ELR (cell line): ENCODE results near the gene TMEM243.
A peak's percentile ranks its signal among the peaks of the same experiment; 100 is the strongest.
"Not testable (repeated sequence)": the region's sequence is repeated elsewhere in the genome, so short reads cannot be mapped to it uniquely, and the experiment has no call there.

Experiments
- DNase-seq: peaks from one replicate; pipeline ENCODE4 v3.0.0-alpha.2; 2015; ENCODE audit warnings: low read depth

The TMEM243 gene

GRCh38 chr7:87210506-87210905 is 9.0 kb downstream of the TMEM243 start:
- DNase-seq, result no peak

GRCh38 chr7:87209295-87209924 is 10.1 kb downstream of the TMEM243 start:
- DNase-seq, result no peak

GRCh38 chr7:87206361-87206760 is 13.2 kb downstream of the TMEM243 start:
- peak; percentile 66 for DNase-seq

GRCh38 chr7:87205701-87206100 is 13.8 kb downstream of the TMEM243 start:
- DNase-seq, result not testable (repeated sequence)

GRCh38 chr7:87204933-87205332 is 14.6 kb downstream of the TMEM243 start:
- DNase-seq, result no peak

GRCh38 chr7:87203929-87204328 is 15.6 kb downstream of the TMEM243 start:
- DNase-seq, result not testable (repeated sequence)

GRCh38 chr7:87202705-87203104 is 16.8 kb downstream of the TMEM243 start:
- DNase-seq, result no peak

GRCh38 chr7:87202208-87202607 is 17.3 kb downstream of the TMEM243 start:
- no peak for DNase-seq

GRCh38 chr7:87199700-87200450 is 19.7 kb downstream of the TMEM243 start:
- no peak for DNase-seq

- DNase-seq, result no peak
Observed at GRCh38 chr7:87199241-87199640, 20.3 kb downstream of the TMEM243 start.

- no peak for DNase-seq
Observed at GRCh38 chr7:87193912-87194311, 25.6 kb downstream of the TMEM243 start.

GRCh38 chr7:87192784-87193487 is 26.6 kb downstream of the TMEM243 start:
- no peak for DNase-seq

- no peak for DNase-seq
Observed at GRCh38 chr7:87190783-87191182, 28.7 kb downstream of the TMEM243 start.

- no peak for DNase-seq
Observed at GRCh38 chr7:87188930-87189329, 30.6 kb downstream of the TMEM243 start.

GRCh38 chr7:87187120-87187519 is 32.4 kb downstream of the TMEM243 start:
- DNase-seq, result no peak

GRCh38 chr7:87179180-87179579 is 40.4 kb downstream of the TMEM243 start:
- no peak for DNase-seq

- DNase-seq, result no peak
Observed at GRCh38 chr7:87178320-87178719, 41.2 kb downstream of the TMEM243 start.

- no peak for DNase-seq
Observed at GRCh38 chr7:87173471-87173870, 46.1 kb downstream of the TMEM243 start.

GRCh38 chr7:87171282-87171934 is 48.1 kb downstream of the TMEM243 start:
- no peak for DNase-seq

- no peak for DNase-seq
Observed at GRCh38 chr7:87170828-87171227, 48.7 kb downstream of the TMEM243 start.

GRCh38 chr7:87164433-87164832 is 55.1 kb downstream of the TMEM243 start:
- DNase-seq, result no peak

- no peak for DNase-seq
Observed at GRCh38 chr7:87159538-87159937, 60.0 kb downstream of the TMEM243 start.

- peak; percentile 23 for DNase-seq
Observed at GRCh38 chr7:87156709-87157108, 62.8 kb downstream of the TMEM243 start.
